ENCODE measurements around the gene MYOG.

MYOG gene

DNA sequence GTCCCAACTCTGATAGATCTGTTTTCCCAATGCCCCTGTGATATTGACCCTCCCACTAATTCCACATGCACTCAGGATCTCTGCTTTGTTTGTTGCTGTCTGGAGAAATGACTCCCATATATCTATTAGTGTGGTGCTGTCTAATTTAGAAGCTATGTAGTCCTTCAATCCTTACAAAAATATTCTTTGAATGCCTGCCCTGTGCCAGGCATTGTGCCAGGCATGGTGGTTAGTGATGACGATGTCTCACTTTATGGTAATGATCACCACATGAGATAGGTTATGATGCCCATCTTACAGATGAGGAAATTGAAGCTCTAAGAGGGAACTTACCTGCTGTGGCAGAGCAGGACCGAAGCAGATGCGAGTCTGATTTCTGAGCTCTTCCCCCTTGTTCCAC is 12.9 kb downstream of the MYOG start:
- no peak for DNase-seq (ENCODE audit: extremely low read depth in 1 of 2, low read depth in 1 of 2)

DNA sequence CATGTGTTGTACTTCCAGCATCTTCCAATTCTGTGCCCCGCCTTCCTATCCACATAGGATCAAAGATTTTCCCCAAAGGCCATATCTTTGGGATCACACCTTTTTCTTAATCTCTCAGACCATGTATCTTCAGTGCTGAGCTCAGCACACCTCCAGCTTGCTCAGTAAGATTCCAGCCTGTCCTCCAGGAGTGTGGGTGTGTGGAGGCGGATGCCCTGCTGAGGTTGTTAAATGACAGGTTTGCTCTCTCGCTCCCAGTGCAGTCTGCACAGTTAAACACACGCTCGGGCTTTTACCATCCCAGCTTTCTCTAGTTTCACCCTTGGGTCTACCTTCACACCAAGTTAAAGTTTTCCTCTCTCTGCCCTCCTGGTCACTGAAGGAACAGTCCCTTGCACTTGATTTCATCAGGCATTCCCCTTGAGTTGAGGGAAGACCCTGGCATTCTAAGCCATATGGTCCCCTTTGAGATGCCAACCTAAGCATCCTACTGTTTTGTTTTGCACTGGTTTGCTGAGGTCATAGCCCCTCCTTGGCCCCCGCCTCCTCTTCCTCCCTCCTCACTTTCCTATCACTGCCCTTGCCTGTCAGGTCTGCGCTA is 13.7 kb downstream of the MYOG start:
- DNase-seq (ENCODE audit: extremely low read depth in 1 of 2, low read depth in 1 of 2), result no peak

DNA sequence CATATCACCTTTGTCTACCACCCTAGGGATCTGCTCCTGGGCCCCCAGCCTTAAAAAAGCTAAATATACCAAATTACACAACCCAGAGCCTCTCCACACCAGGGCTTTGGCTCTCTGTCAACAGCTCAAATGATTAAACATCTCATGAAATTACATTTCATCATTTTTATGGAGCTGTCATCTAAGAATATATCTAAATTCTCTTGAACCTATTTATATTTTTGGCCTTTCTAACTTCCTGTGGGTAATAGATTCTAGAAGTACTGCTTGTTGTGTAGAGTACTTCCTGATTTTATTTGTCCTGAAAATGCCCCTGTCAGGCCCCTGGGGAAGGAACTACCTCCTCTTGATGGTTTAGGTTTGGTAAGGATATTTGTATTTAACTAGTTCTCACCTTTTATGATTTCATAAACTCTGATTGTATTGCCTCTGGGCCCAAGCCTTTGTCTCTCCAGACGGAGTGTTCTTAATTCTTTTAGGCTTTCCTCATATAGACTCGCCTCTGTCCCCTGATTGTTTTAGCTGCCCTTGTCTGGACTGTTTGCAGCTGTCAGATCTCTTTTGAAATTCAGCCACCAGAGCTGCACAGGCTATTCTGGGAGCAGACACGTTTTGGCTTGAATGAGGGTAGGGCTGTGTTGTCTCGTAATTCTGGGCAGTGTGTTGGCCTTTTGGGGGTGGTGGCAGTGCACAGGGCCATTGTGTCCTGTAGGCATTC is 16.6 kb downstream of the MYOG start:
- DNase-seq (ENCODE audit: extremely low read depth in 1 of 2, low read depth in 1 of 2), result no peak

DNA sequence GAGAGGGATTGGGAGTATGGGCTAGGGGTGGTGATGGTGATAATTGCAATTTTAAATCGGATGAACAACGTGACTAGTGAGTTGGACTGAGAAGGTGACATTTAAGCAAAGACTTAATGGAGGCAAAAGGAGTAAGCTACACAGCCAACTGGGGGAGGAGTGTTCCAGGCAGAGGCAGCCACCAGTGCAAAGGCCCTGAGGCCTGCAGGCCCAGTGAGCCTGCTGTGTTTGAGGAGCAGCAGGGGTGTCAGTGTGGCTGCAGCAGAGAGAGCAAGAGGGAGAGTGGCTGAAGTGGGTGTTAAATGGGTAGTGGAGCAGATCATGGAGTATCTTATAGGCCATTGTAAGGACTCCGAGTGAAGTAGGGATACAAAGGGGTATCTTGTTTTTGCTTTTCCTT is 18.8 kb downstream of the MYOG start:
- no peak for DNase-seq (ENCODE audit: extremely low read depth in 1 of 2, low read depth in 1 of 2)

DNA sequence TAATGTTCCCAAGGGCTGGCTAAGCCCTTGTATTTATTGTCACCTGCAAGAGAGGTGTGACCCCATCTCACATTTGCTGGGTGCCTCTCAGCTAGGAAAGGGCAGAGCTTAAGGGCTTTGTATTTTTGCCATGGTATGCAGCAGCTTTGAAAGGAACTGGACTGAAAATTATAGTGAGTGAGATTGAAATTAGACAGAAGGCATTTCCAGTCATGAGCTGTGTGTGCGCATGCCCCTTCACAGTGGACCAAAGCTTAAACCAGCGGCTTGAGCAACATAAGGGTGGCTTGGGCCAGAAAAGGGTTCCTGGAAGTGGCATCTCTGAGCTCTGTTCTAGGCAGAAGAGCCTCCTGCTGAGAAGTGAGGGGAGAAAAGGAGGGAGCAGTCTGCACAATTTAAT is 19.8 kb downstream of the MYOG start:
- no peak for DNase-seq (ENCODE audit: extremely low read depth in 1 of 2, low read depth in 1 of 2)

DNA sequence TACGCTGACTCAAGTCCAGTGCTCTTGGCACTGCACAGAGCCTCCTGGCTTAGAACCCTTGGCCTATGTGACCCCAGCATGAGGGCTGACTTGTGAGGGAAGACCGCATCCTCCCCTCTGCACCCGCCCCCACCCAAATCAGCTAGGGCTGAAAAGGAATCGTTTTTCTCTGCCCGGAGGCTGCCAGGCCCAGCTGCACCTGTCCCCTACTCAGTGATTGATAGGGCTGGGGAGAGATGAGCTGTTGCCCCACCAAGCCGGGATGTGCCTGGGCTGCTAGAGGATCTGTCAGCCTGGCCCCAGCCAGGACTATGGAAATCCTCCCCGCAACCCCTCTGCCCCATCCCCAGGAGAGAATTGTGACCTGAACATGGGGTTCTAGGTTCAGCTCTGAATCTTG is 20.6 kb downstream of the MYOG start:
- DNase-seq (ENCODE audit: extremely low read depth in 1 of 2, low read depth in 1 of 2), result no peak

DNA sequence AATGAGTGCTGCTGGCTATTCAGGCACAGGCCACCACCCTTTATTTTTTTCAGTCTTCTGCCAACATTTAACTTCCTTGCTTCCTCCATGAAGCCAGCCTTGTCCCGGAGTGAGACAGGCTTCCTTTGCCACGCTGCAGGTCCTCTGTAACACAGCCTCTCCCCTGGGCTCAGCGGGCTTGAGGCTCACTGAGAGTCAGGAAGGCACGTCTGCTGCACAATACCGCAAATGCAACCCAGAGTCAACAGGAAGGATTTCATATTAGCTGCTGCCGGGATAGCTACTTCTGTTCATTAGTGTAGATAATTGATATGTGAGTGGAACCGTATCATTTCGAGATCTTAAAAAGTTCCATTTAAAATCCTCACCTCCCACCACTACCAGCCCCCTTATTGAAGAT is 22.5 kb downstream of the MYOG start:
- DNase-seq (ENCODE audit: extremely low read depth in 1 of 2, low read depth in 1 of 2), result no peak

DNA sequence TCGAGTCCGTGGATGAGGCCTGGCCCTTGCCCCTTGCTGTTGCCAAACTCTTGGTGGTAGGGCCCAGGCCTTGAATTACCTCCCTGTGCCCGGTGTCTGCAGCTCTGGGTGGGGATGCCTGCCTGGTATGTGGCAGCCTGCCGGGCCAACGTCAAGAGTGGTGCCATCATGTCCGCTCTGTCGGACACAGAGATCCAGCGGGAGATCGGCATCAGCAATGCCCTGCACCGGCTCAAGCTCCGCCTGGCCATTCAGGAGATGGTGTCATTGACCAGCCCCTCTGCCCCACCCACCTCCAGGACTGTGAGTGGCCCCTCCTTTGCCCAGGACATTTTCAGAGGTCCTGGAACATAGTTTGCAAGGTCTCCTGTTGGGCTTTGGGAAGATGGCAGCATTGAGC is 25.7 kb downstream of the MYOG start:
- DNase-seq (ENCODE audit: extremely low read depth in 1 of 2, low read depth in 1 of 2), result no peak

DNA sequence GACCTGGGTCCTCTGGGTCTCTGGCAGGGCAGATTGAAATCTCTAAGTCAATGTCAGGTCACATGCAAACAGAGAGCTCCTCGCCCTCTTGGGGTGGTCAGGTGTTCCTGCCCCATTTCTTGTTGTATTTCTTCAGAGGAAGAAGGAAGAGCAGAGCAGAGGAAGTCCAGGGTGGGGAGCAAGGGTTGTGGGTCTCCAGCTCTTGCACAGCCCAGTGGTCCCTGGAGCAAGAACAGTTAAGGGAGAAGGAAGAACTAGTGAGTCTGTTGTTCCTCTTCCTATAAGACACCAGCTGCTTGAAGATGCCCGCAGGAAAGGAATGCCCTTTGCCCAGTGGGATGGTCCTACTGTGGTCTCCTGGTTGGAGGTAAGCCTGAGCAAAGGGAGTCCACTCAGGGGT is 26.3 kb downstream of the MYOG start:
- DNase-seq (ENCODE audit: extremely low read depth in 1 of 2, low read depth in 1 of 2), result no peak

DNA sequence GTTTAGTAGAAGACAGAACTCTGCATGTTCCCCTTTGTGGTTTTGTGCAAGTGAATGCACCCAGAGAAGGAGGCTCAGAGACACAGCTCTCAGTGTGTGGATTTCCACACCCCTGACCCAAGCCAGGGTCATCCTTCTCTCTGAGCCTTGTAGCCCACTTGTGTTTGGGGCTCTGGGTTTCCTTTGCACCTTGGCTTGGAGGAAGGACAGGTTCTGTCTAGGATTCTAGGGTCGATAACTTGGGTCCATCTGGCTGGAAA is 27.2 kb downstream of the MYOG start:
- no peak for DNase-seq (ENCODE audit: extremely low read depth in 1 of 2, low read depth in 1 of 2)

DNA sequence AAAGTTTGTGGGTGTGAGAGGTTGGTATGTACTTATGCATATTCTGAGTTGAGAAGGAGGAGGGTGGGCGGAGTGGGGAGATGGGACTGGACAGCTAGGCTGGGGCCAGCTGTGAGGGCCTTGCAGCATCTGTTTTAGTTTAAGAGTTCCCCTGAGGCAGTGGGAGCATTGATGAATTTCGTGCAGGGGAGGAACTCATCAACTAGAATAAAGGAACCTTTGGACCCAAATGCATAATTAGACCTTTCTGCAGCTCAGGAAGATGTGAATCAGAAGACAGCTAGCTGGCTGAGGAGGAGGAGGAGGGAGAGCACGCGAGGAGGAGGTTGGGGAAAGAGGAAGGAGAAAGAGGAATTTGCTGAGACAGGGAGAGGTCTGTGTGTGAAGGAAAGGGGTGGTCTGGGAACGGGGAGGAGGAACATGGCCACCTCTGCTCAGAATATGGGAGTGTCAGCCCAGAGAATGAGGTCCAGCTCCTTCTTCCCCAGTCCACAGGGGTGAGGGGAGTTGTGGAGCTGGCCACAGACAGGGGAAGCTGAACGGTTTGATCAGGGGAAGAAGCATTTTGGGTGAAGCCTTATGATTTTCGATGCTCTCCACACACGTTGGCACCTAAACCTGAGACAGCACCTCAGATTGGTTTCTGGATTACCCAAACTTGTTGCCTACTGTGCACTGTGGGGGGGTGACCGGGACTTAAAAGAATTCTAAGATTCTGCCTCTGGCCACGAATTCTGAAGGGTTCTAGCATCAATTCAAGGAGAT is 27.7 kb downstream of the MYOG start:
- DNase-seq (ENCODE audit: extremely low read depth in 1 of 2, low read depth in 1 of 2), result no peak

DNA sequence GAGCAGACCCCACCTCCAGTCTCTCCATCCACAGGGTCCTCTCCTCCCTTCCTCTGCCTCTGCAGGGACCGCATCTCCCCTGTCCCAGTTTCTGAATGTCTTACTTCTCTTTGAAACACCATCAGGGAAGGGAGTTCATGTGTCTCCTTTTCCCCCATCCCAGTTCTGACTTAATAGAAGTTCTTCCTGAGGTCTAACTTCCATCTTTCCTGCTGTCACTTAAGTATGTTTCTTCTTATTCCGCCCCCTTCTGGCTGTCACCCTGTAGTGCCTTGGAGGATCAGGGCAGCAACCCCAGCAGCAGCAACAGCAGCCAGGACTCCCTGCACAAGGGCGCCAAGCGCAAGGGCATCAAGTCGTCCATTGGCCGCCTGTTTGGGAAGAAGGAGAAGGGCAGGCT is 29.3 kb downstream of the MYOG start:
- DNase-seq (ENCODE audit: extremely low read depth in 1 of 2, low read depth in 1 of 2), result no peak

DNA sequence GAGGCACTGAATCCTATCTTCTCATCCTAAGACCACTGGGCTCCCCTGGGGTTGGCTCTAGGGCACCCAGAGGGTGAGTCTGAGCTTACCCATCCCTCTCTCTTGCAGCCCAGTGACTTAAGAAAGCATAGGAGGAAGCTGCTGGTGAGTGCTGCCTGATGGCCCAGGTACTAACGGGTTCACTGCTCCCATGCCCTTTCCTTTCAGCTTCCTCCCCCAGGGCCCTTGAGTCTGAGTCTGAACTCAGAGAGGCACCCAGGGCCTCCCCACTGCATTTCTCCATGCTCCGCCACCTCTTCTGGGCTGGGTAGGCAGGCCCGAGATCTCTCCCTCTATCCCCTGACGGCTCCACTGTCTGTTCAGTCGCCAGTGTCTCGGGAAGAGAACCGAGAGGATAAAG is 29.8 kb downstream of the MYOG start:
- DNase-seq (ENCODE audit: extremely low read depth in 1 of 2, low read depth in 1 of 2), result no peak

DNA sequence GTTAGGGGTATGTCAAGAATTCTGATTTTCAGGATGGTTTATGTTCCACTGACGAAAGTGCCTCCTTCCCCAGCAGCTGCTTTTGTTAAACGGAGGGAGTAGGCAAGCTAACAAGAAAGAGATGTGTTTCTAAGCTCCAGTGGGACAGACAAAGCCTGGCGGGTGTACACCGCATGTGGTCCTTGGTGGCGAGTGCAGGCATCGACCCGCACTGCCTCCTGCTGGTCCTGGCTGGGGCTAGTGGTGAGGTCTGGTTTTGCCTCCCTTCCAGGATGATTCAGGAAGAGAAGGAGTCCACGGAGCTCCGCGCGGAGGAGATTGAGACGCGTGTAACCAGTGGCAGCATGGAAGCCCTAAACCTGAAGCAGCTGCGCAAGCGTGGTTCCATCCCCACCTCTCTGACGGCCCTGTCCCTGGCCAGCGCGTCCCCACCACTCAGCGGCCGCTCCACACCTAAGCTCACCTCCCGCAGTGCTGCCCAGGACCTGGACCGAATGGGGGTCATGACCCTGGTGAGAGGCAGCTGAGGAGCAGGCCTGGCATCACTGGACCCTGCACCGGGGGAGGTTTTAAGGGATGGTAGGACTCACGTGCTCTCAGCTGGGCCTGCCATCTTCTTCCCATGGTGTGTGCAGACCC is 30.5 kb downstream of the MYOG start:
- DNase-seq (ENCODE audit: extremely low read depth in 1 of 2, low read depth in 1 of 2), result no peak

DNA sequence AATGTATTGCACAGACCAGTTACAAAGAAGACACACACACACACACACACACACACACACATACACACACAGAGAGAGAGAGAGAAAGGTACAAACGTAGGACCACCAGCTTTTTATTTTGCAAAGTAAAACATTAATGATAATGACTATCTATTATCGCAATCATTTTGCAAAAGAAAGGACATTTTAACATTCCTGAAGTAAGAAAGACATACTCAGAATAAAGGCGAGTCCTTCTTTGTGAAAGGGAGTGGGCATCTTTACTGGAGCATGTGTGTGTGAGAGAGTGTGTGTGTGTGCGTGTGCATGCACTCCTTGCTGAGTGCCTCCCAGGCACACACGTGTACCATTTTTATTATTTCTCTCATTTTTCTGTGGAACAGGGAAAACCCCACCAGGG is 31.2 kb downstream of the MYOG start:
- no peak for DNase-seq (ENCODE audit: extremely low read depth in 1 of 2, low read depth in 1 of 2)

DNA sequence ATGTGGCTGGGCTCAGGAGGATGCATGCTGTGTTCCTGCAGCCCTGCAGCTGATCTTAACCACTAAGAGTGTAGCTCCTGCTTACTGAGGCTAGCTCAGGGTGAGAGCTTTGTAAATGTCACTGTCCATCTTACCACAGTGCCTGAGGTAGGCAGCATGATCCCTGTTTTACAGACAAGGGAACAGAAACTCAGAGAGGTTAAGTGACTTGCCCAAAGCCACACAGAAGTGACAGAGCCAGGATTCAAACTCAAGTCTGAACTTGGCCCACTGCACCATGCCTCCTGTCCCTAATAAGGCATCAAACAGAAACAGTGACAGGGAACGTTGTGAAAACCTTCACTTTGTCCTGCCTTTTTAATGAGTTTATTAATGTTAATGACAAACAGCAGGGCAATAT is 31.6 kb downstream of the MYOG start:
- DNase-seq (ENCODE audit: extremely low read depth in 1 of 2, low read depth in 1 of 2), result no peak

DNA sequence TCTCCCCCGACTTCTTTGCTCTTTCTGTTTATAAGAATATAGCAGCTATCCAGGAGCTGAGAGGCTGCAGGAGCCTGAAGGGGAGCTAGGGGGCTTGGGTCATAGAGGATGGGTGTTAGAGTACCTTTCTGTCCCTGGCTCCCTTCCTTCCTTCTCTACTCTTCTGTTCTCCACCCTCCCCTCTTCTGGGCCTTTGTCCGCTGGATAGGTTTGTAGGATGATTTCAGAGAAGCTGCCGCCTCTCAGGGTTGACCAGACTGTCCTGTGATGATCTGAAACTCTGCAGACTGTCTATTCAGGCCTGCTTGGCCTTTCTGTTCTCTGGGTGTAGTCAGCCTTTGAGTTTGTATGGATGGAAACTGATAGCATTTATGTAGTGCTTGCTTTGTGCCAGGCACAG is 33.2 kb downstream of the MYOG start:
- DNase-seq (ENCODE audit: extremely low read depth in 1 of 2, low read depth in 1 of 2), result no peak

DNA sequence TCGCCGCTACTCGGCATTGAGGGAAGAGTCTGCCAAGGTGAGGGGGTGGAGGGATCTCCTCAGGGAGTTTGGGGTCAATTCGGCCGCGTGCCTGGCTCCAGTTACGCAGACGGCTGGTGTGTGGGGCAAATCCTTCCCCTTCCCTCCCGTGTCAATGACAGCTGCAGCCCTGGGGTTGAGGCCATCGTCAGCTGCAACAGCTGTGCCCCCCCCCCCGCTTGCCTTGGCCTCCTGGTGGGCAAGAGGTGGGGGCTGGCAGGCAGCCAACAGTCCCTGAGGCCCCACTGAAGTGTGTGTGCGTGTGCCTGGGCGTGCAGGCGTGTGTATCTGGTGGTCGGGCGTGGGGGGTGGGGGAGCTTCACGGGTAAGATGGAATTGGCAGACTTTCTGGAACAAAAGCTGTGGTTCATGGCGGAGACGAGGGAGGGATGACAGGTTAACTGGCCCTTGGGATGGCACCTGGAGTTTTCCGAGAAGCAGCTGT is 33.9 kb downstream of the MYOG start:
- DNase-seq (ENCODE audit: extremely low read depth in 1 of 2, low read depth in 1 of 2), result no peak

DNA sequence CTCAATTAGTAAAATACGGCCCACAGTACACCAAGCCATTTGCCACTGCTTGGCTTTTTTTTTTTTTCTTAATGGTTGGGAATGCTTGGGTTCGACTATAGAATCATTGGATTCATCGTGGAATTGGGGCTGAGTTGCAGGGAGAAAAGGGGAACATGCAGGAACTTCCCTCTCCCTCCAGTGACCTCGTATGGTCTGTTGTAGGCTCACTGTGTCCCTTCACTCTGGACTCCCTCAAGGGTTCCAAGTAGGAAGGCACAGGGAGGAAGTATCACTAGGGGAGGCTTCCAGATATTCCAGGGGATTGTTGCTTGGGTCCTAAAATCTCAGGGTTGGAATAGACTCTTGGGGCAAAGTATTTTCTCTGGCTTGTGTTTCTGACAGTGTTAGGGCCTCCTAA is 35.0 kb downstream of the MYOG start:
- no peak for DNase-seq (ENCODE audit: extremely low read depth in 1 of 2, low read depth in 1 of 2)

DNA sequence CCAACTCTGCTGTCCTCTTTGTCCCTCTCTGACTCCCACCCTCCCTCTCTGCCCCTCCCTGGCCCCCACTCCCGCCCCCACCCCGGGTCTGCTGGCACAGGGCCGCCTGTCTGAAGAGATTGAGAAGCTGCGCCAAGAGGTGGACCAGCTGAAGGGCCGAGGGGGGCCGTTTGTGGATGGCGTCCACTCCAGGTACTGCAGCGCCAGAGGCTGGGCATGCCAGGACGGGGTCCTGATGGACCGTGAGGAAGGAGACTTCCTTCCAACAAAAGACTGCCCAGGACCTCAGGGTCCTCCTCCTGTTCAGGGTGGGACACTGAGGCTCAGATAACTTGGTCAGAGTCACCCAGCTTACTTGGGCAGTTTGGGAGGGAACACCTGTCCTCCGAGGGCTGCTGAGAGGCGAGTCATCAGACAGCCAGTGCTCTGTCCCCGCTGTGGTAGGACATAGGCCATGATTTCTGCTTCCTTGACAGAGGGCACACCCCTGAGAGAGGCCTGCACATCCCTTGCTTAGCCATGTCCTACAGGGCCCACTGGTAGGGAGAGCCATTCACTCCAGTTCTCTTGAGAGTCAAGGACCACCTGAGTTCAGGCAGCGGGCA is 36.1 kb downstream of the MYOG start:
- DNase-seq (ENCODE audit: extremely low read depth in 1 of 2, low read depth in 1 of 2), result no peak

DNA sequence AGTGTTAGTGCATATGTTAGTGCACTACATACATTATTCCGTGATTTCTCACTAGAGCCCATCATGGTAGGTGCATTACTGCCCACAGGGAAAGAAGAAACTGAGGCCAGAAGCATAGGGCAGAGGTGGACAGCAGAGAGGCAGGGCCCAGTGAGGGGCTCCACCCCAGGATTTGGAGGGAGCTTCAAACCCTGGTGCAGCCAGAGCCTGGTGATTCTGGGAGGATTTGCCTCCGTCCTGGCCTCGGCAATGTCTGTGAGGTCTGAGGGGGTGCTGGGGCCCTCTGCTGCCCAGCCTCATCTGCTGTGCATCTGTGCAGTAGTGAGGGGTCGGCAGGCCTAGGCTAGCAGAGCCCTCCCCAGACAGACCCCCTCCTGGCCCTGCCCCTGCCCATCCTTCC is 36.7 kb downstream of the MYOG start:
- no peak for DNase-seq (ENCODE audit: extremely low read depth in 1 of 2, low read depth in 1 of 2)
